ENCODE data around the gene LNPK. TPM values are rescaled to one million over a fixed set of nuclear protein-coding genes. Genes with fewer than 3 reads are reported as not detected.

Gene LNPK
- total RNA-seq, 1 experiment from 2014 or later: 69.0 TPM

DNA sequence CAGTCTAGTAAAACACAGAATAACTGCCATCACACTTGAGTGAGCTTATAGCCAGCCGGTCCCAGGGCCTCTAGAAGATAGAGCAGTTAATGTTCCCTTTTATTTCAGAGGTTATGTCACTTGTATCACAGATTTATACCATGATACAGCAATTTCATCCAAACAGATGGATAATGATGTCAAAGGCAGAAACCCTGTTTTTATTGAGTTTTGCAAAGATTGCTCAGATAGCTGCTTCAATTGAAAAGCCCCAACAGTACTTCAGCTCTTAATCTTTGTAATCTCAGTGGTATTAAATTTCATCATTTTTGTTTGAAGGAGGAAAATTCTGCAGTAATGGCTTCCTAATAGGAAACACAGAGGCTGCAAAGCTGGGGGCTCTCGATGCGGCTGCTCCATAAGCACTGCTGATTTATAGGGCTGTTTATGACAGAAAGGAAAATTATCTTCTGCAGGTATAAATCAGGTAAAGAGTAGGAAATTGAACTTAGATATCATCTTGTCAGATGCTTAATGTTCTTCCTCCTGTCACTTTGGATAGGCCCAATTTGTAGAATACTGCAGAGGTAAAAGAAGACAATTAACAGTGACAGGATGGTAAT lies 112.3 kb downstream of the LNPK start:
- no peaks in the 10 kb centered on the region for H3K9me3 ChIP-seq (ENCODE audit: low read length)
- H3K27ac ChIP-seq (ENCODE audit: low read length): no peak overlapping the region
- H3K36me3 ChIP-seq (ENCODE audit: insufficient read depth, low read length): no peaks in the 10 kb centered on the region
- H3K79me2 ChIP-seq (ENCODE audit: low read length): no peaks in the 10 kb centered on the region
- H4K20me1 ChIP-seq (ENCODE audit: insufficient read depth, low read depth, low read length): no peaks in the 10 kb centered on the region
- H3K4me2 ChIP-seq (ENCODE audit: low read depth, low read length, poor library complexity, severe bottlenecking): no peak overlapping the region
- DNase-seq: no peak
- no peaks in the 10 kb centered on the region for H3K9me2 ChIP-seq (replicated peaks; ENCODE audit: insufficient read depth, low read length)
- no peak overlapping the region for H3K9ac ChIP-seq (ENCODE audit: low read length)
- H3K4me1 ChIP-seq (ENCODE audit: low read length): peaks cover 29% of the 10 kb centered on the region
- no peak overlapping the region for H2AFZ ChIP-seq (ENCODE audit: low read length)
- H3K4me3 ChIP-seq (ENCODE audit: low read length): no peak overlapping the region
- no peaks in the 10 kb centered on the region for H3K27me3 ChIP-seq (ENCODE audit: low read length)

DNA sequence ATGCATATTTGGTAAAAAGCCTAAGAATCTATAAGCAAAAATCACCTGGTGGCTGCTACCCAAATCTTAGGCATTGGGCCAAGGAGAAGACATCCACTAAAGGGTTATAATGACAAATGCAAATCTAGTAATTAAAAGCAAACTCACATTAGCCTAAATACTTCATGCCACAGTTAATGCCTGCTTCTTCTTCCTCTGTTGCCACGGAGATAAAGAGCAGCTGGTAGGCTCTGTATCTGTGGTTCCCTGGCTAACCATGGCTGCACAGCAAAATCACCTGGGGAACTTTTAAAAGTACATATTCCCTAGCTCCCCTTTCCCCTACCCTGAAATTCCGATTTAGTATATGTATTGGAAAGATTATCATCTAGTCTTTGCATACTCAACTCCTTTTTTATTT lies 114.3 kb downstream of the LNPK start:
- Histone ChIP-seq H3K4me2 (ENCODE audit: low read depth, low read length, poor library complexity, severe bottlenecking) (peak overlapping the region; percentile 32), H2AFZ (ENCODE audit: low read length) (no peak overlapping the region), H3K9me2 (replicated peaks; ENCODE audit: insufficient read depth, low read length) (no peaks in the 10 kb centered on the region)

DNA sequence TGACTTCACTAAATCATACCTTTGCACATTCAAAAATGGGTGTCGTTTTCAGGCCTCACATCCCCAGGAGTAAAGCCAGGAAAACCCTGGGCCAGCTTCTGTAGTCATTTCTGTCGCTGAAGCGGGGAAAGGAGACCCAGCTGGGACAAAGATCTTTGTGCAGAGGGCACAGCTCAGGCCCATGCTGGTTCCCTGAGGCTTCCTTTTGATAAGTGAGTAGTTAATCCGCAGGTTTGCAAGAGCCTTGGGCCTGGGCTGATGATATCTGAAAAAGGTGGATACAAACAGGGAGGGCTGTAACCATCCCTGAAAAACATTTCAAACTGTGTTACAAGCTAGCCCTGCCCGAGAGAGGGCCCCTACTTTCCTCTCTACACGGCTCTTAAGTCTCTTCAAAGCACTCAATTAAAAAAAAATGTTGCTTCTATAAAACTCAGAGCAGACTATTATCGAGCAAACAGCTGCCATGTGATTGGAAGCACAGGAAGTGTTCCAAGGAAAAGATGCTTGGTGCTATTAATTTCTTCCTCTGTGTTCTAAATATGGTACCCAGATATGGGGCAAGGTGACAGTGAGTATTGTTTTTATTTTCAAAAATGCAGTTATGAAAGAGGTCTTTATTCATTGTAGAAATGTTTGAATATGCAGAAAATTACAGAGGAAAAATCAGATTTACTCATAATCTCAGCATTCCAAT lies 117.2 kb downstream of the LNPK start:
- H3K36me3 ChIP-seq (ENCODE audit: insufficient read depth, low read length): no peaks in the 10 kb centered on the region
- no peaks in the 10 kb centered on the region for H3K79me2 ChIP-seq (ENCODE audit: low read length)
- H4K20me1 ChIP-seq (ENCODE audit: insufficient read depth, low read depth, low read length): no peaks in the 10 kb centered on the region
- peaks cover 26% of the 10 kb centered on the region for H3K4me1 ChIP-seq (ENCODE audit: low read length)
- H2AFZ ChIP-seq (ENCODE audit: low read length): no peak overlapping the region
- no peak overlapping the region for H3K4me2 ChIP-seq (ENCODE audit: low read depth, low read length, poor library complexity, severe bottlenecking)
- no peaks in the 10 kb centered on the region for H3K27me3 ChIP-seq (ENCODE audit: low read length)
- H3K27ac ChIP-seq (ENCODE audit: low read length): no peak overlapping the region
- no peaks in the 10 kb centered on the region for H3K9me2 ChIP-seq (replicated peaks; ENCODE audit: insufficient read depth, low read length)
- no peaks in the 10 kb centered on the region for H3K9me3 ChIP-seq (ENCODE audit: low read length)
- no peak overlapping the region for H3K9ac ChIP-seq (ENCODE audit: low read length)
- H3K4me3 ChIP-seq (ENCODE audit: low read length): no peak overlapping the region
- DNase-seq: no peak

More for the DNA sequence above, 114.3 kb downstream of the LNPK start:
- Histone ChIP-seq H4K20me1 (ENCODE audit: insufficient read depth, low read depth, low read length) (no peaks in the 10 kb centered on the region), H3K27me3 (ENCODE audit: low read length) (no peaks in the 10 kb centered on the region), H3K4me1 (ENCODE audit: low read length) (peaks cover 29% of the 10 kb centered on the region), H3K79me2 (ENCODE audit: low read length) (no peaks in the 10 kb centered on the region), H3K9me3 (ENCODE audit: low read length) (no peaks in the 10 kb centered on the region), H3K4me3 (ENCODE audit: low read length) (no peak overlapping the region), H3K9ac (ENCODE audit: low read length) (no peak overlapping the region), H3K36me3 (ENCODE audit: insufficient read depth, low read length) (no peaks in the 10 kb centered on the region), H3K27ac (ENCODE audit: low read length) (no peak overlapping the region)
- DNase-seq: peak; percentile 50

DNA sequence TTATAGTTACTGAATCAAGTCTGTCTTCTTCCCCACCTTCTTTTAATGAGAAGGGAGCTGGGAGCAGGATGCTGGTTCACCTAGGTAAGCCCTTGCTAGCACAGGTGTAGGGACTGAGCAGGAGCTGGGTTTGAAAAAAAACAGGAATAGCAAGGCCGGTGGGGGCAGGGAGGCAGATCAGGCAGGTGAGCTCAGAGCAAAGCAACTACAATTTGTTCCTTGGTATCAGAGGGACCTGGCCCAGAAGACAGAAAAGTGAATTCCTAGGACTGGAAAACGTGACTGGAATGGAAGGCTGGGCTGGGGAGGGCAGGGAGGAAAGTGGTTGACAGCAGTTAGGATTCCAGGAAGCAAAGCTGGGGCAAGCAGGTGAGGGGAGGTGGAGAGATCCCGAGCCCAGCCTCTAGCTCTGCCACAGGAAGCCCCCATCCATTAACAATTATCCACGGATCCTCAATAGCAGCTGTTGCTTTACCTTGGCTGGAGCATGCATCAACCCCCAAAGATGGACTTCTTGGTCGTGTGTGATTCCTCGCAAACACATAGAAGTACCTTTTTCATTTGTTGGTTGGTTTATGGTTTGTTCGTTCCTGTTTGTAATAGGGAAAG lies 118.4 kb downstream of the LNPK start:
- no peaks in the 10 kb centered on the region for H4K20me1 ChIP-seq (ENCODE audit: insufficient read depth, low read depth, low read length)
- no peak overlapping the region for H3K9ac ChIP-seq (ENCODE audit: low read length)
- no peak for DNase-seq
- no peak overlapping the region for H3K27ac ChIP-seq (ENCODE audit: low read length)
- no peak overlapping the region for H2AFZ ChIP-seq (ENCODE audit: low read length)
- H3K4me1 ChIP-seq (ENCODE audit: low read length): peaks cover 14% of the 10 kb centered on the region
- H3K4me2 ChIP-seq (ENCODE audit: low read depth, low read length, poor library complexity, severe bottlenecking): no peak overlapping the region
- no peaks in the 10 kb centered on the region for H3K9me2 ChIP-seq (replicated peaks; ENCODE audit: insufficient read depth, low read length)
- H3K4me3 ChIP-seq (ENCODE audit: low read length): no peak overlapping the region
- H3K9me3 ChIP-seq (ENCODE audit: low read length): no peaks in the 10 kb centered on the region
- no peaks in the 10 kb centered on the region for H3K27me3 ChIP-seq (ENCODE audit: low read length)
- H3K36me3 ChIP-seq (ENCODE audit: insufficient read depth, low read length): no peaks in the 10 kb centered on the region
- no peaks in the 10 kb centered on the region for H3K79me2 ChIP-seq (ENCODE audit: low read length)

DNA sequence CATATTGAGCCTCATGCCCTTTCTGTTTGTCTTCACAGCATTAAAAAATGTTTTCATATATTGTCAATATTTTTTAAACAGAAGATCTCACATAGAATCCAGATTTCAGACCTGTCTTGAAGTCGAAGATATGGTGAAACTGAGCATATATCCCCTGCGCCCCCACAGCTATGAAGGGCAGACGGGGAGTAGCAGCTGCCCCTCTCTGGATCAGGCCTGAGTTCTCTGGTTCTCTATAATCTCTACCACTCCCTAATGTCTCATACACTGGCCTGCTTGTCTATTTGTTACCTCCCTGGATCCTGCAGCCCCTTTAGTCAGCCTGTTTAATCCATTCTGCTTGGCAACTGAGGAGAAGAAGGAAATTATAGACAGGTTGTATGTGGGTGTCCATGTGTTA lies 122.4 kb downstream of the LNPK start:
- H3K4me1 ChIP-seq (ENCODE audit: low read length): no peaks in the 10 kb centered on the region
- no peak overlapping the region for H3K4me2 ChIP-seq (ENCODE audit: low read depth, low read length, poor library complexity, severe bottlenecking)
- no peak overlapping the region for H3K4me3 ChIP-seq (ENCODE audit: low read length)
- no peaks in the 10 kb centered on the region for H4K20me1 ChIP-seq (ENCODE audit: insufficient read depth, low read depth, low read length)
- no peaks in the 10 kb centered on the region for H3K27me3 ChIP-seq (ENCODE audit: low read length)
- H3K79me2 ChIP-seq (ENCODE audit: low read length): no peaks in the 10 kb centered on the region
- no peaks in the 10 kb centered on the region for H3K9me2 ChIP-seq (replicated peaks; ENCODE audit: insufficient read depth, low read length)
- no peaks in the 10 kb centered on the region for H3K36me3 ChIP-seq (ENCODE audit: insufficient read depth, low read length)
- no peaks in the 10 kb centered on the region for H3K9me3 ChIP-seq (ENCODE audit: low read length)
- DNase-seq: no peak
- no peak overlapping the region for H2AFZ ChIP-seq (ENCODE audit: low read length)
- no peak overlapping the region for H3K27ac ChIP-seq (ENCODE audit: low read length)
- no peak overlapping the region for H3K9ac ChIP-seq (ENCODE audit: low read length)

DNA sequence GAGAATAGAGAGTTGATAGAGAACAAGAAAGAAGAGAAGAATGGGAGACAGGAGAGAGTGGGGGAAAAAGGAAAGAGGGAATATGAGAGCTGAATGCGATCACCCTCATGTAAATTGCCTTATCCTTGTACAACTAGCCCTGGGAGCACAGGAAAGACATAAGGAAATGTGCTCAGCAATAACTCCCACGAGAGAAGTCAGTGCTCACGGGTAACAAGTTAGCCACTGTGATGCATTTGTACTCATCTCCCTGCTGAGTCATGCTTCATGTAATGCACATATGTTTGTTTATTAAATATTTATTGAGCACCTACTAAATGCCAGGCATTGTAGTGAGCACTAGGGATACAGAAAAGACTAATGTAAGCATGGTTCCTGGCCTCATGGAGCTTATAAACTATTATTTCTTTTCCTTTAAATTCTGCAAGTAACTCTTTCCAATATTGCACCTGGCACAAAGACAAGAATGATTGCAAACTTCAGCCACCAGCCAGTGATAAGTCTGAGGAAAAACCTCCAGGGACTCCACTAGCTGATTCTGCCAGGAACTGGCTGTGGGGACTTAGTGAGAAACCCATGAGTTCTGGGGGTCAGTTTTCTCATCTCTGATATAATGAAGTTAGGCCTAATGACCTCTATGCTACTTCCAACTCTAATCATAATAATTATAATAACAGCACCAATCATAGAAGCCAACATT lies 124.1 kb downstream of the LNPK start:
- no peaks in the 10 kb centered on the region for H3K36me3 ChIP-seq (ENCODE audit: insufficient read depth, low read length)
- H2AFZ ChIP-seq (ENCODE audit: low read length): no peak overlapping the region
- no peak overlapping the region for H3K4me3 ChIP-seq (ENCODE audit: low read length)
- H3K4me2 ChIP-seq (ENCODE audit: low read depth, low read length, poor library complexity, severe bottlenecking): no peak overlapping the region
- H3K79me2 ChIP-seq (ENCODE audit: low read length): no peaks in the 10 kb centered on the region
- no peaks in the 10 kb centered on the region for H4K20me1 ChIP-seq (ENCODE audit: insufficient read depth, low read depth, low read length)
- no peak for DNase-seq
- H3K27me3 ChIP-seq (ENCODE audit: low read length): no peaks in the 10 kb centered on the region
- H3K9me3 ChIP-seq (ENCODE audit: low read length): no peaks in the 10 kb centered on the region
- no peaks in the 10 kb centered on the region for H3K9me2 ChIP-seq (replicated peaks; ENCODE audit: insufficient read depth, low read length)
- no peak overlapping the region for H3K9ac ChIP-seq (ENCODE audit: low read length)
- no peaks in the 10 kb centered on the region for H3K4me1 ChIP-seq (ENCODE audit: low read length)
- no peak overlapping the region for H3K27ac ChIP-seq (ENCODE audit: low read length)

DNA sequence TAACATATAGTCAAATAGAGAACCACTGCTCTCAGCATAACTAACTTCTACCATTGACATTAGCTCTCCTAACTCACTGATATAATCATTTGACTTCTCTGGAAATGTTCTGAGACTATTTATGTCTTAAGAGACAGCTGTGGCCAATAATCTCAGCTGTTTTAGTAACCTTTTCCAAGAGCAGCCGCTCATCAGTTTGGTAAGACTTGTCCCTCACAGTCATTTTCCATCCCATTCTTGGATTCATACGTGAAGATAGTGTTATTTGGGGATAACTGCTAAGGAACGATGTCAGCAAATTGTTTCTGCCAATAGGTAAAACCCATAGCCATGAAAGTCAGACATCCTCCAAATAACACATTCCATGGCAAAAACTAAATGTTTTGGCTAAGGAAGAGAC lies 127.8 kb downstream of the LNPK start:
- Histone ChIP-seq H3K36me3 (ENCODE audit: insufficient read depth, low read length) (no peaks in the 10 kb centered on the region), H3K9ac (ENCODE audit: low read length) (no peak overlapping the region), H3K4me3 (ENCODE audit: low read length) (no peak overlapping the region), H3K4me2 (ENCODE audit: low read depth, low read length, poor library complexity, severe bottlenecking) (no peak overlapping the region), H3K27ac (ENCODE audit: low read length) (no peak overlapping the region), H3K9me2 (replicated peaks; ENCODE audit: insufficient read depth, low read length) (no peaks in the 10 kb centered on the region), H3K4me1 (ENCODE audit: low read length) (no peaks in the 10 kb centered on the region), H2AFZ (ENCODE audit: low read length) (no peak overlapping the region), H4K20me1 (ENCODE audit: insufficient read depth, low read depth, low read length) (no peaks in the 10 kb centered on the region), H3K79me2 (ENCODE audit: low read length) (no peaks in the 10 kb centered on the region), H3K27me3 (ENCODE audit: low read length) (no peaks in the 10 kb centered on the region), H3K9me3 (ENCODE audit: low read length) (no peaks in the 10 kb centered on the region)
- no peak for DNase-seq
